Measurements from ENCODE around the gene SNAPC2. TPM values are rescaled to one million over a fixed set of nuclear protein-coding genes. Genes with fewer than 3 reads are reported as not detected.

Gene SNAPC2, protein sequence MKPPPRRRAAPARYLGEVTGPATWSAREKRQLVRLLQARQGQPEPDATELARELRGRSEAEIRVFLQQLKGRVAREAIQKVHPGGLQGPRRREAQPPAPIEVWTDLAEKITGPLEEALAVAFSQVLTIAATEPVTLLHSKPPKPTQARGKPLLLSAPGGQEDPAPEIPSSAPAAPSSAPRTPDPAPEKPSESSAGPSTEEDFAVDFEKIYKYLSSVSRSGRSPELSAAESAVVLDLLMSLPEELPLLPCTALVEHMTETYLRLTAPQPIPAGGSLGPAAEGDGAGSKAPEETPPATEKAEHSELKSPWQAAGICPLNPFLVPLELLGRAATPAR
- 9.8 and 22.0 TPM in 2 replicates for total RNA-seq (2014; rRNA removed; shearing (Covaris generic); ENCODE audit: low replicate concordance)

DNA sequence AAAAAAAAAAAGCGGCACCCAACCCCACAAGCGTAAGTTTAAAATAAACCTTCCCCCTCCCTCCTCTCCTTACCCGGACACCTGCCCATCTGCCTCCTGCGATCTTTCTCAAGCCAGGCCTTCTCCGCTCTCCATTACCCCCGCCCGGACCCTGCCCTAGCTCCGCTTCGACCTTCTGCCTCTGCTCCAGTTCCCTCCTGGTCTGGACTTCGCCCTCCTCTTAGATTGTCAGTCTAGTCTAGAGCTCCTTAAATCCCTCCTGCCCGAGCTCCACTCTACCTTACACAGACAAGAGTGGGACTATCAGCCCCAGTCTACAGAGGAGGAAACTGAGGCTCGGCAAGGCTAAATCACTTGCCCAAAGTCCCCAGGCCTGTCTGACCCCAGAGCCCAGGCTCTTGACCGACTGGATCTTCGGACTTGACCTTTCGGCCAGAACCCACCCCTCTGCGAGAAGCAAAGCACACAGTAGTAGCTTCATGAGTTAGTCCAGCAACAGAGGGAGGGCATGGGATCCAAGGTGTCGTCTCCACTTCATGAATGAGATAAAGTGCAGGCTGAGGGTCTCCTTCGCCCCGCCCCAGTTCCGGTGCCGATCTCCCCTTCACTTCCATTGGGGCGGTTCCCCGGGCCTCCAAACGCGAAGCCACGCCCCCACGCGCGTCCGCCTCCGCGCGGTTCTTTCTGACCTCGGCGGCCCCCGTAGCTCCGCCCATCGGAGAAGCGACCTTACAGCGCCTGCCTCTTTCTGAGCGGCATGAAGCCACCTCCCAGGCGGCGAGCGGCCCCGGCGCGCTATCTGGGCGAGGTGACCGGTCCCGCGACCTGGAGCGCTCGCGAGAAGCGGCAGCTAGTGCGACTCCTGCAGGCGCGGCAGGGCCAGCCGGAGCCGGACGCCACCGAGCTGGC, at the start of gene SNAPC2:
Gene SNAPC2, plus strand, starts transcription at position 729 of the 909 bp plus-strand sequence. Its CDS starts 29 bp downstream, at position 758.
- Histone ChIP-seq H3K27me3 (ENCODE audit: low read length) (no peaks in the 10 kb centered on the region), H3K9ac (ENCODE audit: low read length) (peak within 1 kb of the TSS; percentile 86), H3K27ac (ENCODE audit: low read length) (no peak within 1 kb of the TSS), H3K9me2 (replicated peaks; ENCODE audit: insufficient read depth, low read length) (no peaks in the 10 kb centered on the region), H3K4me1 (ENCODE audit: low read length) (peaks cover 56% of the 10 kb centered on the region), H3K79me2 (ENCODE audit: low read length) (no peaks in the 10 kb centered on the region), H3K4me2 (ENCODE audit: low read depth, low read length, poor library complexity, severe bottlenecking) (peak within 1 kb of the TSS; percentile 95), H3K4me3 (ENCODE audit: low read length) (peak within 1 kb of the TSS; percentile 87), H3K9me3 (ENCODE audit: low read length) (no peaks in the 10 kb centered on the region), H3K36me3 (ENCODE audit: insufficient read depth, low read length) (0 out of 2 replicates have a peak, but pooled peaks cover 4% of the 10 kb centered on the region), H2AFZ (ENCODE audit: low read length) (peak within 1 kb of the TSS; percentile 93), H4K20me1 (ENCODE audit: insufficient read depth, low read depth, low read length) (peaks cover 36% of the 10 kb centered on the region; the same call in 1 of the 2 replicates)
- DNase-seq, result peak; percentile 96

DNA sequence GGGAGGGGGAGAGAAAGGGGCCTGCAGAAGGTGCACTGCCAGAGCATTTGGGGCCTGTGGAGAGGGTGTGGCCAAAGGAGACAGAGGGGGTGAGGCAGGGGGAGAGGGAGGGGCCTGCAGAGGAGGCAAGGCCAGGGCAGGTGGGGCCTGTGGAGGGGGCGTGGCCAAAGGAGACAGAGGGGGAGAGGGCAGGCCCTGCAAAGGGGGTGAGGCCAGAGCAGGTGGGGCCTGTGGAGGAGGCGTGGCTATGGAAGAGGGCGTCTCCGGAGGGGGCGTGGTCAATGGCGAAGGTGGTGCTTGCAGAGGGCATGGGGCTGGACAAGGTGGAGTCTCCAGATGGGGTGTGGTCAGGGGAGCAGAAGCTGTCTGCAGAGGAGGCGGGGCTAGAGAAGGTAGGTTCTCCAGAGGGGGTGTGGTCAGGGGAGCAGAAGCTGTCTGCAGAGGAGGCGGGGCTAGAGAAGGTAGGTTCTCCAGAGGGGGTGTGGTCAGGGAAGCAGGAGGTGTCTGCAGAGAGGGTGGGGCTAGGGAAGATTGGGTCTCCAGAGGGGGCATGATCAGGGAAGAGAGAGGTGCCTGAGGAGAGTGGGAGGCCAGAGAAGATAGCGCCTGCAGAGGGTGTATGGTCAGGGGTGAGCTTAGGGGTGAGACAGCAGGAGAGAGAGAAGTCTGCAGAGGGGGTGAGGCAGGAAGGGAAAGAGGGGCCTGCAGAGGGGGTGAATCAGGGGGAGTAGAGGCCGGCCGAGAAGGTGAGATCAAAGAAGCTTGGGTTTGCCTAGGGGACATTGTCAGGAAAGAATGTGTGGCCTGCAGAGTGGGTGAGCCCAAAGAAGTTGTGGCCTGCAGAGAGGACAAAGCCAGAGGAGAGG, 49.3 kb upstream of the SNAPC2 start:
- H3K36me3 ChIP-seq (ENCODE audit: insufficient read depth, low read length), result no peaks in the 10 kb centered on the region
- no peaks in the 10 kb centered on the region for H3K27me3 ChIP-seq (ENCODE audit: low read length)
- H3K9me3 ChIP-seq (ENCODE audit: low read length), result no peaks in the 10 kb centered on the region
- no peaks in the 10 kb centered on the region; the same call in 1 of the 2 replicates for H4K20me1 ChIP-seq (ENCODE audit: insufficient read depth, low read depth, low read length)
- no peaks in the 10 kb centered on the region for H3K79me2 ChIP-seq (ENCODE audit: low read length)
- no peaks in the 10 kb centered on the region for H3K9me2 ChIP-seq (replicated peaks; ENCODE audit: insufficient read depth, low read length)
- no peak overlapping the region for H3K9ac ChIP-seq (ENCODE audit: low read length)
- H3K4me2 ChIP-seq (ENCODE audit: low read depth, low read length, poor library complexity, severe bottlenecking), result no peak overlapping the region
- H3K4me1 ChIP-seq (ENCODE audit: low read length), result no peaks in the 10 kb centered on the region
- H2AFZ ChIP-seq (ENCODE audit: low read length), result no peak overlapping the region
- H3K27ac ChIP-seq (ENCODE audit: low read length), result no peak overlapping the region
- H3K4me3 ChIP-seq (ENCODE audit: low read length), result no peak overlapping the region
- peak; percentile 94 for DNase-seq

DNA sequence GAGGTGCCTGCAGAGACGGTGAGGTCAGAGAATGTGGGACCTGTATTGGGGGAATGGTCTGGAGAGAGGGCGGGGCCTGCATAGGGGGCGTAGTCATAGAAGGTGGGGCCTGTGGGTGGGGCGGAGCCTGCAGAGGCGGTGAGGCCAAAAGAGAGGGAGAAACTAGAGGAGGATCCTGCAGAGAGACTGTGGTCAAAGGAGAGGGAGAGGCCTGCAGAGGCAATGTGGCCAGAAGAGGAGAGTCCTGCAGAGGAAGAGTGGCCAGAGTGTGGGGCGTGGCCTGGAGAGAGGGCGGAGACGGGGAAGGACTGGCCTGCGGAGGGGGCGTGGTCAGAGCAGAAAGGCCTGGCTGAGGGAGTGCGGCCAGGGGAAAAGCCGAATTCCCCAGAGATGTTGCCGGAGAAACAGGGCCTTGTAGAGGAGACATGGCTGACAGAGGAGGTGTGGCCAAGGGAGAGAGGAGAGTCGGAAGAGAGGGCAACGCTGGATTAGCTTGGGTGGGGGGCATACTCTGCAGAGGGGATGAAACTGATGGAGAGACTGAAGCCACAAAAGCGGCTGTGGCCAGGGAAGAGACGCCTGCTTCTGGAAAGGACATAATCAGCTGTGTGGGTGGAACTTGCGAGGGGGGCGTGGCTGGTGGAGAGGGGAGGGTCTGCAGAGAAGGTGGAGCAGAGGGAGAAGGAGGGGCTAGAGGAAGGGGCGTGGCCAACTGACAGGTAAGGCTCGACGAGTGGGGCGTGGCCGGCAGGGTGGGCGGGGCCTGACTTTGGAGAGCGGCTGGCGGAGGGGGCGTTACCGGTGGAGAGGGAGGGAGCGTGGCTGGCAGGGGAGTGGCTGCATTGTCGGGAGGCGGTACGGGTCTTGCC, 48.5 kb upstream of the SNAPC2 start:
- Histone ChIP-seq H2AFZ (ENCODE audit: low read length) (peak overlapping the region; percentile 30; the same call in 1 of the 2 replicates), H3K9ac (ENCODE audit: low read length) (no peak overlapping the region), H3K27ac (ENCODE audit: low read length) (no peak overlapping the region), H3K9me3 (ENCODE audit: low read length) (no peaks in the 10 kb centered on the region), H3K4me3 (ENCODE audit: low read length) (no peak overlapping the region), H3K36me3 (ENCODE audit: insufficient read depth, low read length) (no peaks in the 10 kb centered on the region), H3K4me1 (ENCODE audit: low read length) (no peaks in the 10 kb centered on the region), H3K4me2 (ENCODE audit: low read depth, low read length, poor library complexity, severe bottlenecking) (no peak overlapping the region), H3K79me2 (ENCODE audit: low read length) (no peaks in the 10 kb centered on the region), H3K27me3 (ENCODE audit: low read length) (no peaks in the 10 kb centered on the region), H4K20me1 (ENCODE audit: insufficient read depth, low read depth, low read length) (no peaks in the 10 kb centered on the region; the same call in 1 of the 2 replicates), H3K9me2 (replicated peaks; ENCODE audit: insufficient read depth, low read length) (no peaks in the 10 kb centered on the region)
- DNase-seq, result peak; percentile 81

DNA sequence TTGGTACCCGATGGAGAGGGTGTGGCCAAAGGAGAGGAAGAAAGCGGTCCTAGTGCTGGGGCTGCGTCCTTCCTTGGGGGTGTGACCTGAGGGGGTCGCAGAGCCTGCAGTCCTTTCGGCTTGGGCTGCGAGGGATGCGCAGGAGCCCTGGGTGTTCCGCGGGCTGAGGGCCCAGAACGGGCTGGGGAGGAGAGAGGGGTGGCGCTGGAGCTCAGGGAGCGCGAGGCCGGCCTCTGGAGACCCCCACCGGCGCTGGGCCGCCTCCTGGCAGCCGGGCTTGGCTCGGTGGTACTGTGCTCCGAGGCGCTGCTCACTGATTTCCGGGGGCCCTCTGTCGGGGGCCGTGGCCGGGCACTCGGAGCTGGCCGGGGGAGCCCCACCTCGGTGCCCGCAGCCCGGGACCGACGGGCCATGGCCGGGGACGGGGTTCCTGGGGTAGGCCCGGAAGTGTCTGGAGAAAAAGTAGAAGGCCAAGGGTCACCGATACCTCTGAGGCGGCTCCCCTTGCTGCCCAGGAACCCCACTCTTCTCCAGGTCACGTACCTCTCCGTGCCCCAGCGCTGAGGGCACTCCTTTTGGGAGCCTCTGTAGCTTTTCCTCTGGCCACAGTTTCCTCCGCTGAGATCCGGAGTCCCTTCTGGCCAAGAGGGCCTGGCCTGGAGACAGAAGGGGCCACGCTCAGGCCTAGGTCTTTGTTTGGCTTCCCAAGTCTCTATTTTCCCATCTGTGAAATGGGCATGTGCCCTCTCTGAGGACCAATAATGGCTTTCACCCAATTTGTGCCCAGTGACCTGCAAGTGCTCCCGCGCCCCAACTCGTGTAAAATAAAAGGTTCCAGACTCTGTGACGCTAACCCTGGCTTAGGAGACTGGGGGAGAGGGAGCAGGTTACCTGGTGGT, 47.6 kb upstream of the SNAPC2 start:
- H3K9me2 ChIP-seq (replicated peaks; ENCODE audit: insufficient read depth, low read length), result no peaks in the 10 kb centered on the region
- H3K9me3 ChIP-seq (ENCODE audit: low read length), result no peaks in the 10 kb centered on the region
- no peaks in the 10 kb centered on the region for H3K4me1 ChIP-seq (ENCODE audit: low read length)
- H3K4me2 ChIP-seq (ENCODE audit: low read depth, low read length, poor library complexity, severe bottlenecking), result no peak overlapping the region
- H3K9ac ChIP-seq (ENCODE audit: low read length), result no peak overlapping the region
- DNase-seq, result no peak
- no peak overlapping the region for H3K27ac ChIP-seq (ENCODE audit: low read length)
- no peak overlapping the region for H2AFZ ChIP-seq (ENCODE audit: low read length)
- H3K36me3 ChIP-seq (ENCODE audit: insufficient read depth, low read length), result no peaks in the 10 kb centered on the region
- no peaks in the 10 kb centered on the region for H3K27me3 ChIP-seq (ENCODE audit: low read length)
- no peak overlapping the region for H3K4me3 ChIP-seq (ENCODE audit: low read length)
- no peaks in the 10 kb centered on the region for H4K20me1 ChIP-seq (ENCODE audit: insufficient read depth, low read depth, low read length)
- no peaks in the 10 kb centered on the region for H3K79me2 ChIP-seq (ENCODE audit: low read length)

DNA sequence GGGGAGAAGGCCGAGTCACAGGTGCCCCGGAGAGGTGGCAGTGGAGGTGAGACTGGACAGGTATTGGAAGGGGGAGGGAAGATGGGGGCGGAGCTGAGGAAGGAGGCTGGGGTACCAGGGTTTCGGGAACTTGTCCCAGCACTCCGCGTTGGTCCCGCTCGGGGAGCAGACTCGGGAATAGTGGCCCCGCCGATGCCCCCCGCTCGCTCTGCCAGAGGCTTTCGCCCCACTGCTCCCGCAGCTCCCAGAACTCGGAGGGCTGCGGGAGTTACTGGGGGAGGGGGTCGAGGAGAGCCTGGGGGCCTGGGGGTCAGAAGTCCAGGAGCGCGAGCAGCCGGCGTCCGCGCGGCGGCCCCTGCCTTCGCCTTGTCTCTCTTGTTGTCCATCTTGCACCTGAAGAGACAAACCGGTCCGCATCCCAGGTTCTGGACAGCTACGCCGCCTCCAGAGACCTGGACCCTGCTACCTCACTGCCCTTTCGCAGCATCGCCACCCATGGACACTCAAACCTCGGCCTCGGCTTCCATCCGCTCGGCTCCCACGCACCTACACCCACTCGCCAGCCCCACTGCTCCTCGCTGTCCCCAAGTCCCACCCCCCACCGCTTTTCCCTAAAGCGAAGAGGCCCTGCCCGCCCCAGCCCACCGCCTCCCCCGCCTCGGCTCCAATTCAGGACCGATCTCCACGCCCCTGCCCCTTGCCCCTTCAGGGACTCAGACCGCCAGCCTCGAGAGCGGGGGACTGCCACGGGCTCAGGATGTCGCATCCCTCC, 46.6 kb upstream of the SNAPC2 start:
- H3K36me3 ChIP-seq (ENCODE audit: insufficient read depth, low read length), result no peaks in the 10 kb centered on the region
- no peaks in the 10 kb centered on the region for H3K4me1 ChIP-seq (ENCODE audit: low read length)
- H3K4me2 ChIP-seq (ENCODE audit: low read depth, low read length, poor library complexity, severe bottlenecking), result no peak overlapping the region
- no peak for DNase-seq
- H2AFZ ChIP-seq (ENCODE audit: low read length), result no peak overlapping the region
- H3K9ac ChIP-seq (ENCODE audit: low read length), result no peak overlapping the region
- H3K27ac ChIP-seq (ENCODE audit: low read length), result no peak overlapping the region
- H3K27me3 ChIP-seq (ENCODE audit: low read length), result no peaks in the 10 kb centered on the region
- no peak overlapping the region for H3K4me3 ChIP-seq (ENCODE audit: low read length)
- no peaks in the 10 kb centered on the region for H3K9me2 ChIP-seq (replicated peaks; ENCODE audit: insufficient read depth, low read length)
- no peaks in the 10 kb centered on the region for H3K9me3 ChIP-seq (ENCODE audit: low read length)
- no peaks in the 10 kb centered on the region for H4K20me1 ChIP-seq (ENCODE audit: insufficient read depth, low read depth, low read length)
- H3K79me2 ChIP-seq (ENCODE audit: low read length), result no peaks in the 10 kb centered on the region

DNA sequence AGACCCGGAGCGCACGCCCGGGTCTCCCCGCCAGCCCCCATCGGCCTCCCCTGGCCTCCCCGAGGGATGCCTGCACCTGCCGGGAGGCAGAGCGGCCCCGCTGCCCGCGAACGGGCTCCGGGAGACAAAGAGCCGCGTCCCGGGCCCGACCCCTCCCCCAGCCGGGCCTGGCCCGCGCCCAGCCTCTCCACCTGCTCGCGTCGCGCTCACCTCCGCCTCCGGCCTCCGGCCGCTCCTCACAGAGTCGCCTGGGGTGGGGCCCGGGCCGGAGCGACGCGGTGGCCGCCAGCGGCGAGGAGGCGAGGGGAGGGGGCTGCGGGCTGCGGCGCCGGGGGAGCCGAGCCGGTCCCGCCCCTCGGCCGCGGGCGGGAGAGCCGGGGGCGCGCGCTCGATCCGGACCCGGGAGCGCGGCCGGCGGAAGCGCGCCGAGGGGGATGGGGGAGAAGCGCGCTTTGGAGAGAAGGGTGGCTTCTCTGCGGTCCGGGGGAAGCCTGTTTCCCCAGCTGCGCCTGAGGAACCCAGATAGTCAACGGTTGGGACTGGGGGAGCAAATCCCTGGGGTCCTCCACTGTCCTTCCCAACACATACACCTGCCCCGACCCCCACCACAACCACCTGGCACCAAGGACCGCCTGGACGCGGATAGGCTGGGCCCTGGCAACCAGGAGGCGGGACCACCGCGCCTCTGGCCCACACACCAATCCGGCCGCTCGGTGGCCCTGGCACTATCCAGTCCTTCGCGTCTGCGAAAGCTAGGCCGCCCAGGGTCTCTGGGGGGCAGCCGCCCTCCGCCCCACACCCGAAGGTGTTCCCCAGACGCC, 45.9 kb upstream of the SNAPC2 start, which contains the start of gene PRR36:
Gene PRR36, minus strand, starts transcription at position 315 of the 821 bp plus-strand sequence. CDS start 701 bp downstream, outside the sequence.
- Histone ChIP-seq H3K27ac (ENCODE audit: low read length) (no peak within 1 kb of the TSS), H3K36me3 (ENCODE audit: insufficient read depth, low read length) (no peaks in the 10 kb centered on the region), H3K4me1 (ENCODE audit: low read length) (no peaks in the 10 kb centered on the region), H3K27me3 (ENCODE audit: low read length) (no peaks in the 10 kb centered on the region), H3K9me3 (ENCODE audit: low read length) (no peaks in the 10 kb centered on the region), H3K9me2 (replicated peaks; ENCODE audit: insufficient read depth, low read length) (no peaks in the 10 kb centered on the region), H4K20me1 (ENCODE audit: insufficient read depth, low read depth, low read length) (no peaks in the 10 kb centered on the region), H2AFZ (ENCODE audit: low read length) (no peak within 1 kb of the TSS), H3K9ac (ENCODE audit: low read length) (no peak within 1 kb of the TSS), H3K4me2 (ENCODE audit: low read depth, low read length, poor library complexity, severe bottlenecking) (no peak within 1 kb of the TSS), H3K4me3 (ENCODE audit: low read length) (no peak within 1 kb of the TSS), H3K79me2 (ENCODE audit: low read length) (no peaks in the 10 kb centered on the region)
- DNase-seq, result no peak

All from Karpas-422 (cell line).